K562 (cell line): Measurements from ENCODE around the gene TTC21A. TPM values are rescaled to one million over a fixed set of nuclear protein-coding genes. Genes with fewer than 3 reads are reported as not detected.

Source experiments
- BRD4 ChIP-seq: fragments of 200-600 bp; sonication (generic); IDR thresholded peaks from 2 replicates; pipeline ENCODE4 v1.6.1; 2017; ENCODE audit warnings: inconsistent platforms
- WHSC1 ChIP-seq: IDR thresholded peaks from one replicate; pipeline ENCODE4 v1.6.1; 2012; ENCODE audit warnings: low read length, control low read depth, inconsistent platforms
- ZNF561 ChIP-seq: fragments of 450-650 bp; formaldehyde crosslinking; conservative IDR thresholded peaks from 2 replicates; pipeline ENCODE4 v1.4.0; 2020; ENCODE audit warnings: mild to moderate bottlenecking, moderate library complexity
- polyA plus RNA-seq, 8 experiments: library from polyadenylated mRNA; depleted of rRNA in 4 of 8; stranded (reverse) in 5 of 8; unstranded in 3 of 8; fragments of >200 nt; fragmentation: Nextera tagmentation in 2 of 8; fragmentation: Illumina TruSeq in 1 of 8; extraction: Ambion mirVana in 2 of 8; extraction: Trizol in 1 of 8; gene quantifications; 2 replicates each; pipeline versions ENCODE4 v1.2.1 to v1.2.3, GENCODE V29; 2011 to 2014; ENCODE audit warnings: inconsistent platforms in 1 of 8, missing spikeins in 1 of 8
- total RNA-seq, 7 experiments: library from RNA; depleted of rRNA in 6 of 7; stranded (reverse); fragments of >200 nt in 6 of 7; fragmentation: Illumina TruSeq in 2 of 7; extraction: Trizol in 2 of 7; gene quantifications; 2 replicates each; pipeline versions ENCODE4 v1.2.1 to v1.2.3, GENCODE V29; 2011 to 2021; ENCODE audit warnings: low replicate concordance in 1 of 7
- TF ChIP-seq, protein P1 (sequence below): fragments of 250-450 bp; sonication (Bioruptor Pico); IDR thresholded peaks from 2 replicates; pipeline ENCODE4 v1.5.0; 2021
- TF ChIP-seq, protein P2 (sequence below): sonication (generic); formaldehyde crosslinking; IDR thresholded peaks from 2 replicates; pipeline ENCODE4 v1.8.0; 2022; ENCODE audit warnings: missing genetic modification reagents, mild to moderate bottlenecking, moderate library complexity, borderline replicate concordance

TTC21A gene
- total and polyA plus RNA-seq, 9 of the 15 experiments (the other 6 are each of a cell fraction or from before 2014, with no cell fraction given), result 0.22 to 1.4 (median 0.70) TPM

DNA sequence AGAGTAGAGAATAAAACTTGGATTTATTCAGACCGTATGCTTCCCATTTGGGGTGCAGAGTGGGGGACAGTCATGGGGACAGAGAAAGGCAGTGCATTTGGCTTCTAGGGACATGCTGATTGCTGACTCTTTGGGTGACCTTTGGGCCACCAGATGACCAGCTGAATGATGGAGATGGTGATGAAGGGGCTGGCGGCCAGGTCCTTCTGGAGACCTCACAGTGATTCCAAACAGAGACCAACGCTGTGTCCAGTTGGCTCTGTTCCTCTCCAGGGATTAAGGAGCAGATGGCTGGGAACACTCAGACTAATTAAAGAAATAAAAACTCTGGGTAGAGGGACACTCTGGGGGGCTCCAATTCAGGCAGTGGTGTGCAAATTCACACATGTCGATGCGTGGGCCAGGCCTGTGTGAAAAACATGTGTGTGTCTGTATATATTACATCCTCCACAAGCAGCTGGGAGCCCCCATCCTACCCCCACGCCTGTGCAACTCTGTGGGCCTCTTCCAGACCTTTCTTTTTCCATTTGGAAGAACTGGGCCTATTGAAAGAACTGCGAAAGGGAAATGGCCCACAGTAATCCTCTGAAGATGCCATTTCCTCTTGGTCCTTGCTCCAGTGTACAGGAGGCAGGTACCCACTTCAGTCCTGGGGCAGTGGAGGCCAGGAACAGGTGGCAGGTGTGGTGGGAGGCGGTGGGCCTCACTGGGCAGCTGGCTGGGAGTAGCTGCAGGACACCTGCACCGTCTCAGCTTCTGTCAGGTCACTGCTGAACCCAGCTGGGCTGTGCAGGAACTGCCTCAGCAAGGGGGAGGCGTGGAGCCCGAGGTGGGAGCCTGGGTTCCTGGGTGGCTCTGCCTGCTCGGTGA is 76.0 kb downstream of the TTC21A start (continued):
- TF ChIP-seq, protein P1, sequence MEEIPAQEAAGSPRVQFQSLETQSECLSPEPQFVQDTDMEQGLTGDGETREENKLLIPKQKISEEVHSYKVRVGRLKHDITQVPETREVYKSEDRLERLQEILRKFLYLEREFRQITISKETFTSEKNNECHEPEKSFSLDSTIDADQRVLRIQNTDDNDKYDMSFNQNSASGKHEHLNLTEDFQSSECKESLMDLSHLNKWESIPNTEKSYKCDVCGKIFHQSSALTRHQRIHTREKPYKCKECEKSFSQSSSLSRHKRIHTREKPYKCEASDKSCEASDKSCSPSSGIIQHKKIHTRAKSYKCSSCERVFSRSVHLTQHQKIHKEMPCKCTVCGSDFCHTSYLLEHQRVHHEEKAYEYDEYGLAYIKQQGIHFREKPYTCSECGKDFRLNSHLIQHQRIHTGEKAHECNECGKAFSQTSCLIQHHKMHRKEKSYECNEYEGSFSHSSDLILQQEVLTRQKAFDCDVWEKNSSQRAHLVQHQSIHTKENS (CRISPR knock-in tag), result no peak
- TF ChIP-seq WHSC1, result no peak
- no peak for TF ChIP-seq ZNF561 (CRISPR knock-in tag)
- TF ChIP-seq, protein P2, sequence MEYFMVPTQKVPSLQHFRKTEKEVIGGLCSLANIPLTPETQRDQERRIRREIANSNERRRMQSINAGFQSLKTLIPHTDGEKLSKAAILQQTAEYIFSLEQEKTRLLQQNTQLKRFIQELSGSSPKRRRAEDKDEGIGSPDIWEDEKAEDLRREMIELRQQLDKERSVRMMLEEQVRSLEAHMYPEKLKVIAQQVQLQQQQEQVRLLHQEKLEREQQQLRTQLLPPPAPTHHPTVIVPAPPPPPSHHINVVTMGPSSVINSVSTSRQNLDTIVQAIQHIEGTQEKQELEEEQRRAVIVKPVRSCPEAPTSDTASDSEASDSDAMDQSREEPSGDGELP (CRISPR knock-in tag), result peak; percentile 27; the same call in 1 of the 2 replicates
- TF ChIP-seq BRD4, result no peak
